Mammary epithelial cell (primary cell): ENCODE measurements around the gene TLX3.

Source experiments
- EZH2 ChIP-seq: IDR thresholded peaks from 2 replicates; pipeline ENCODE4 v1.6.1; 2012; ENCODE audit warnings: low read length, inconsistent platforms, borderline replicate concordance
- TF ChIP-seq, protein P1 (sequence below), 2 donors: IDR thresholded peaks in 1 of 2; conservative IDR thresholded peaks in 1 of 2; 2 replicates each; pipeline ENCODE4 v1.5.1; 2011 to 2012; ENCODE audit warnings: inconsistent platforms in 2 of 2, low read length in 2 of 2, mild to moderate bottlenecking in 2 of 2, control low read depth in 1 of 2, low read depth in 1 of 2; ENCODE audit not compliant: insufficient read depth in 1 of 2; ENCODE audit errors: extremely low read depth in 1 of 2

DNA sequence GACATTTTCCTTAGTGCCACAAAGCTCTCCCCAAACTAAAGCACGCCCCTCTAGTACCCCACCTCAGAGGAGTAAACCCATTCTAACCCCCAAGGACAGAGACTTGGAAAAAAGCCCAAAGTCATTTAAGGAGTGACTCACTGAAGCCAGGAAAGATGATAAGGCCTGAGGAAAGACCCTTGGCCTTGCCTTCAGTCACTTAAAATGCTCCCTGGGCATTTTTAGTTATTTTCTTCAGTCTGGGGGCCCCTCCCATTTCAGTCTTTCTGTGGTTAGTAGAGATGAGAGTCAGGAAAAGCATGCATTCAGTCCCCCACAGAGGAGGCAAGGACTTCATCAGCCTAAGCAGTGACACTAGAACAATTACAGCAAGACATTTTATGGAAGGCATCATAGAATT is 13.7 kb upstream of the TLX3 start:
- TF ChIP-seq, protein P1, sequence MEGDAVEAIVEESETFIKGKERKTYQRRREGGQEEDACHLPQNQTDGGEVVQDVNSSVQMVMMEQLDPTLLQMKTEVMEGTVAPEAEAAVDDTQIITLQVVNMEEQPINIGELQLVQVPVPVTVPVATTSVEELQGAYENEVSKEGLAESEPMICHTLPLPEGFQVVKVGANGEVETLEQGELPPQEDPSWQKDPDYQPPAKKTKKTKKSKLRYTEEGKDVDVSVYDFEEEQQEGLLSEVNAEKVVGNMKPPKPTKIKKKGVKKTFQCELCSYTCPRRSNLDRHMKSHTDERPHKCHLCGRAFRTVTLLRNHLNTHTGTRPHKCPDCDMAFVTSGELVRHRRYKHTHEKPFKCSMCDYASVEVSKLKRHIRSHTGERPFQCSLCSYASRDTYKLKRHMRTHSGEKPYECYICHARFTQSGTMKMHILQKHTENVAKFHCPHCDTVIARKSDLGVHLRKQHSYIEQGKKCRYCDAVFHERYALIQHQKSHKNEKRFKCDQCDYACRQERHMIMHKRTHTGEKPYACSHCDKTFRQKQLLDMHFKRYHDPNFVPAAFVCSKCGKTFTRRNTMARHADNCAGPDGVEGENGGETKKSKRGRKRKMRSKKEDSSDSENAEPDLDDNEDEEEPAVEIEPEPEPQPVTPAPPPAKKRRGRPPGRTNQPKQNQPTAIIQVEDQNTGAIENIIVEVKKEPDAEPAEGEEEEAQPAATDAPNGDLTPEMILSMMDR (conservative IDR thresholded peaks at IDR 0.05 in 1 of 2, IDR thresholded peaks at IDR 0.05 in 1 of 2; ENCODE audit: extremely low read depth in 1 of 2, insufficient read depth in 1 of 2, low read depth in 1 of 2, low read length in 2 of 2): no peak
- no peak for TF ChIP-seq EZH2
